NCI-H1105 treated with DMSO at 0.1 percent for 48 hours (cell line): ENCODE data around the gene URB1.
"Not testable (repeated sequence)": the region's sequence is repeated elsewhere in the genome, so short reads cannot be mapped to it uniquely, and the experiment has no call there.

ENCODE experiments used
- DNase-seq: peaks from one replicate; lab custom pipeline; 2025; lab: John Stamatoyannopoulos, UW

The URB1 gene

GRCh38 chr21:32297449-32297848 lies 95.4 kb downstream of the URB1 start:
- DNase-seq = no peak

GRCh38 chr21:32285476-32285875 lies 107.3 kb downstream of the URB1 start:
- DNase-seq = no peak

- DNase-seq = no peak
Observed at GRCh38 chr21:32282992-32283391, 109.8 kb downstream of the URB1 start.

- DNase-seq = no peak
Observed at GRCh38 chr21:32281531-32281930, 111.3 kb downstream of the URB1 start.

- no peak for DNase-seq
Observed at GRCh38 chr21:32279377-32279680, 113.5 kb downstream of the URB1 start.

GRCh38 chr21:32278518-32279376 lies 114.1 kb downstream of the URB1 start, which contains the start of gene MIS18A:
Gene MIS18A, minus strand, starts transcription at chr21:32279049. Its CDS starts 35 bp downstream, at chr21:32279014.
- DNase-seq = peak; percentile 96

GRCh38 chr21:32278103-32278502 lies 114.7 kb downstream of the URB1 start:
- DNase-seq = no peak

GRCh38 chr21:32276671-32277070 lies 116.1 kb downstream of the URB1 start:
- no peak for DNase-seq

GRCh38 chr21:32270748-32271147 lies 122.1 kb downstream of the URB1 start:
- DNase-seq = no peak

- DNase-seq = not testable (repeated sequence)
Observed at GRCh38 chr21:32265321-32265720, 127.5 kb downstream of the URB1 start.

GRCh38 chr21:32261929-32262328 lies 130.9 kb downstream of the URB1 start:
- DNase-seq = no peak
